ENCODE data around the gene SCYL1. TPM values are rescaled to one million over a fixed set of nuclear protein-coding genes. Genes with fewer than 3 reads are reported as not detected.

The SCYL1 gene
- total RNA-seq, 4 donors from 2014 or later, result 40.6 to 63.3 (median 52.6) TPM

- intact Hi-C loops (cut with DNase I), result no loop called here
- Histone ChIP-seq H3K4me3 (no peak overlapping the region), H3K4me1 (peaks cover 31 to 70% (median 43%) of the 10 kb centered on the region in 3 donors), H3K9me3 (no peaks in the 10 kb centered on the region), H3K27ac (peak overlapping the region; percentile 42 to 70 (median 59)), H3K27me3 (no peaks in the 10 kb centered on the region), H3K36me3 (peaks cover 0 to 49% (median 0%) of the 10 kb centered on the region in 3 donors)
- no peak for TF ChIP-seq POLR2A (IDR thresholded peaks at IDR 0.05)
- TF ChIP-seq CTCF (IDR thresholded peaks at IDR 0.05), result peak; percentile 25 to 52 (median 42)
- 55 to 65% methylated on average over 12 of the region's 17 CpGs for WGBS, 2 donors
- DNase-seq, result no peak
Observed at GRCh38 chr11:65551572-65552387, 26.9 kb downstream of the SCYL1 start.

GRCh38 chr11:65552388-65552951, 27.6 kb downstream of the SCYL1 start:
- intact Hi-C loops (cut with DNase I), result no loop called here
- H3K36me3 ChIP-seq, result peaks cover 0 to 45% (median 0%) of the 10 kb centered on the region in 3 donors
- WGBS, 2 donors, result 71 to 92% methylated on average over 4 to 5 of the region's 9 CpGs
- H3K27me3 ChIP-seq, result no peaks in the 10 kb centered on the region
- H3K4me3 ChIP-seq, result no peak overlapping the region
- DNase-seq, result no peak
- peak in 1 of 6 experiments; percentile 1 for TF ChIP-seq CTCF (IDR thresholded peaks at IDR 0.05)
- no peak for TF ChIP-seq POLR2A (IDR thresholded peaks at IDR 0.05)
- no peaks in the 10 kb centered on the region for H3K9me3 ChIP-seq
- H3K27ac ChIP-seq, result peak overlapping the region in 1 of 4 donors; percentile 42
- peaks cover 32 to 70% (median 44%) of the 10 kb centered on the region in 3 donors for H3K4me1 ChIP-seq

GRCh38 chr11:65553301-65554001, 28.6 kb downstream of the SCYL1 start:
- TF ChIP-seq CTCF (IDR thresholded peaks at IDR 0.05), result no peak
- no peak for TF ChIP-seq POLR2A (IDR thresholded peaks at IDR 0.05)
- WGBS, 2 donors, result 58 to 83% methylated on average over 5 to 8 of the region's 37 CpGs
- Histone ChIP-seq H3K36me3 (peaks cover 0 to 36% (median 0%) of the 10 kb centered on the region in 3 donors), H3K27ac (no peak overlapping the region), H3K27me3 (no peaks in the 10 kb centered on the region), H3K9me3 (no peaks in the 10 kb centered on the region), H3K4me1 (peaks cover 32 to 76% (median 46%) of the 10 kb centered on the region in 3 donors), H3K4me3 (no peak overlapping the region)
- DNase-seq, result no peak
- intact Hi-C loops (cut with DNase I), result no loop called here

GRCh38 chr11:65554057-65554818, 29.4 kb downstream of the SCYL1 start:
- no peak overlapping the region for H3K4me3 ChIP-seq
- WGBS, 2 donors, result 79 to 81% methylated on average over 6 to 9 of the region's 27 CpGs
- TF ChIP-seq POLR2A (IDR thresholded peaks at IDR 0.05) (no peak), CTCF (IDR thresholded peaks at IDR 0.05) (no peak)
- H3K4me1 ChIP-seq, result peaks cover 39 to 84% (median 53%) of the 10 kb centered on the region in 3 donors
- no peaks in the 10 kb centered on the region for H3K9me3 ChIP-seq
- H3K27me3 ChIP-seq, result no peaks in the 10 kb centered on the region
- H3K36me3 ChIP-seq, result peaks cover 0 to 32% (median 0%) of the 10 kb centered on the region in 3 donors
- intact Hi-C loops (cut with DNase I), result no loop called here
- peak overlapping the region in 1 of 4 donors; percentile 91 for H3K27ac ChIP-seq
- no peak for DNase-seq
